ENCODE data around the gene C15orf61. TPM values are rescaled to one million over a fixed set of nuclear protein-coding genes. Genes with fewer than 3 reads are reported as not detected.

The C15orf61 gene
- total and polyA plus RNA-seq, 2 of the 13 experiments (the other 11 are each of a cell fraction or from before 2014, with no cell fraction given), result 2.1 to 6.6 TPM

- TF ChIP-seq GATAD1 (CRISPR knock-in tag; IDR thresholded peaks at IDR 0.05) (peak; percentile 73; the same call in 1 of the 2 replicates), CTCF (CRISPR knock-in tag; IDR thresholded peaks at IDR 0.05) (peak; percentile 26; the same call in 1 of the 2 replicates), ZNF644 (CRISPR knock-in tag; IDR thresholded peaks at IDR 0.05; ENCODE audit: low read depth) (no peak), BCL6 (CRISPR knock-in tag; IDR thresholded peaks at IDR 0.05) (0 out of 2 replicates have a peak, but pooled peaks have one; percentile 13), ZNF740 (CRISPR knock-in tag; IDR thresholded peaks at IDR 0.05) (no peak), FOXK1 (CRISPR knock-in tag; IDR thresholded peaks at IDR 0.05; ENCODE audit: borderline replicate concordance, low read depth) (peak; percentile 94; the same call in 1 of the 2 replicates), PRDM4 (CRISPR knock-in tag; IDR thresholded peaks at IDR 0.05; ENCODE audit: borderline replicate concordance) (no peak), ZNF788 (CRISPR knock-in tag; IDR thresholded peaks at IDR 0.05; ENCODE audit: borderline replicate concordance) (peak; percentile 66; the same call in 1 of the 2 replicates), ATAD3A (CRISPR knock-in tag; IDR thresholded peaks at IDR 0.05) (no peak), CAMTA2 (CRISPR knock-in tag; IDR thresholded peaks at IDR 0.05; ENCODE audit: borderline replicate concordance) (0 out of 2 replicates have a peak, but pooled peaks have one; percentile 25), STAG1 (CRISPR knock-in tag; IDR thresholded peaks at IDR 0.05) (0 out of 2 replicates have a peak, but pooled peaks have one; percentile 5), AFF4 (CRISPR knock-in tag; IDR thresholded peaks at IDR 0.05) (no peak), ZNF441 (CRISPR knock-in tag; IDR thresholded peaks at IDR 0.05; ENCODE audit: borderline replicate concordance) (peak; percentile 31; the same call in 1 of the 2 replicates), E2F2 (CRISPR knock-in tag; IDR thresholded peaks at IDR 0.05; ENCODE audit: borderline replicate concordance) (no peak), ZNF724P (CRISPR knock-in tag; IDR thresholded peaks at IDR 0.05; ENCODE audit: borderline replicate concordance) (0 out of 2 replicates have a peak, but pooled peaks have one; percentile 53), HCFC1 (IDR thresholded peaks at IDR 0.05; ENCODE audit: low read depth, low read length) (peak; percentile 59), NBN (conservative IDR thresholded peaks at IDR 0.05) (no peak)
Measured at GRCh38 chr15:67542420-67543347, 21.8 kb downstream of the C15orf61 start, which contains the start of gene MAP2K5 (continued).
